BJ (cell line): ENCODE measurements around the gene STK32C. TPM values are rescaled to one million over a fixed set of nuclear protein-coding genes. Genes with fewer than 3 reads are reported as not detected.
"Not testable (repeated sequence)": the region's sequence is repeated elsewhere in the genome, so short reads cannot be mapped to it uniquely, and the experiment has no call there.

Experiments
- CTCF ChIA-PET: fragments of 350-600 bp; formaldehyde crosslinking; extraction: SDS; loops from one replicate; lab custom pipeline; 2021; ENCODE audit warnings: antibody characterized with exemption, inconsistent platforms; lab: Yijun Ruan, JAX
- POLR2A ChIA-PET: fragments of 300-600 bp; sonication (Branson Sonifier 250); formaldehyde crosslinking; extraction: SDS; loops from one replicate; lab custom pipeline; 2021; ENCODE audit warnings: antibody characterized with exemption; lab: Charles Lee
- DNase-seq: peaks from one replicate; pipeline ENCODE4 v3.0.0-alpha.2; 2011; ENCODE audit warnings: low read depth
- H3K27me3 ChIP-seq: 2 replicates; pipeline ENCODE4 v1.6.0; 2011; ENCODE audit warnings: low read length; ENCODE audit not compliant: control insufficient read depth, insufficient read depth
- H3K36me3 ChIP-seq: 2 replicates; pipeline ENCODE4 v1.5.1; 2011; ENCODE audit warnings: low read length; ENCODE audit not compliant: control insufficient read depth, insufficient read depth
- H3K4me3 ChIP-seq: 2 replicates; pipeline ENCODE4 v1.5.1; 2011; ENCODE audit warnings: low read depth, mild to moderate bottlenecking, control low read depth, low read length
- CTCF ChIP-seq: IDR thresholded peaks from 2 replicates; pipeline ENCODE4 v1.5.1; 2011; ENCODE audit warnings: low read depth, mild to moderate bottlenecking, control low read depth, inconsistent platforms, low read length, moderate library complexity; ENCODE audit not compliant: insufficient read depth
- polyA plus RNA-seq: library from polyadenylated mRNA; depleted of rRNA; stranded (reverse); fragments of >200 nt; gene quantifications from 2 replicates; pipeline ENCODE4 v1.2.3, GENCODE V29; 2011

Gene STK32C
- polyA plus RNA-seq, 1 experiment: 12.1 TPM

- TF ChIP-seq CTCF: no peak
- POLR2A ChIA-PET: no interaction called here
- Histone ChIP-seq H3K4me3 (no peak overlapping the region), H3K27me3 (no peaks in the 10 kb centered on the region), H3K36me3 (peaks cover 2% of the 10 kb centered on the region)
- CTCF ChIA-PET: interaction anchor here (0.8 to 1.0 kb wide), 2 partner anchors 25 to 321 kb away, joined by 3 read pairs; no protein-coding TSS in a partner anchor
- no peak for DNase-seq
These were observed 13.1 kb upstream of the STK32C start for GRCh38 chr10:132320654-132321469.

GRCh38 chr10:132319853-132320653 is 12.3 kb upstream of the STK32C start:
- H3K4me3 ChIP-seq: no peak overlapping the region
- DNase-seq: peak; percentile 68
- no peaks in the 10 kb centered on the region for H3K27me3 ChIP-seq
- ChIA-PET POLR2A (interaction anchor here (0.6 to 0.9 kb wide), 2 partner anchors 12 to 226 kb away, joined by 3 to 7 read pairs; partner anchors contain the start of gene STK32C), CTCF (no interaction called here)
- no peaks in the 10 kb centered on the region; the same call in 1 of the 2 replicates for H3K36me3 ChIP-seq
- TF ChIP-seq CTCF: no peak

GRCh38 chr10:132317477-132317876 is 9.7 kb upstream of the STK32C start:
- H3K4me3 ChIP-seq, H3K36me3 ChIP-seq, H3K27me3 ChIP-seq, DNase-seq, POLR2A ChIA-PET: not testable (repeated sequence)
- CTCF ChIA-PET: interaction anchor here (0.7 to 0.8 kb wide), 2 partner anchors 84 to 100 kb away, joined by 3 read pairs; no protein-coding TSS in a partner anchor

- no peak for DNase-seq
- H3K4me3 ChIP-seq: no peak overlapping the region
- CTCF ChIA-PET: no interaction called here
- POLR2A ChIA-PET: no interaction called here
- TF ChIP-seq CTCF: no peak
- no peaks in the 10 kb centered on the region for H3K36me3 ChIP-seq
- no peaks in the 10 kb centered on the region for H3K27me3 ChIP-seq
These were observed 8.4 kb upstream of the STK32C start for GRCh38 chr10:132316133-132316532.

- POLR2A ChIA-PET: interaction anchor here (0.6 kb wide), 1 partner anchor 14 kb away, joined by 3 read pairs; no protein-coding TSS in a partner anchor
- DNase-seq, H3K36me3 ChIP-seq, H3K4me3 ChIP-seq, CTCF ChIA-PET, H3K27me3 ChIP-seq: not testable (repeated sequence)
These were observed 7.1 kb upstream of the STK32C start for GRCh38 chr10:132314881-132315280.

- H3K36me3 ChIP-seq: no peaks in the 10 kb centered on the region
- POLR2A ChIA-PET: no interaction called here
- no peak for TF ChIP-seq CTCF
- CTCF ChIA-PET: interaction anchor here (0.7 kb wide), 1 partner anchor 16 kb away, joined by 3 read pairs; no protein-coding TSS in a partner anchor
- H3K4me3 ChIP-seq: no peak overlapping the region
- DNase-seq: no peak
- no peaks in the 10 kb centered on the region for H3K27me3 ChIP-seq
These were observed 6.6 kb upstream of the STK32C start for GRCh38 chr10:132314336-132314735.
